BJ (cell line): ENCODE measurements around the gene TAF11. TPM values are rescaled to one million over a fixed set of nuclear protein-coding genes. Genes with fewer than 3 reads are reported as not detected.
A peak's percentile ranks its signal among the peaks of the same experiment; 100 is the strongest.

ENCODE experiments used
- CTCF ChIA-PET: fragments of 350-600 bp; formaldehyde crosslinking; extraction: SDS; loops from one replicate; lab custom pipeline; 2021; ENCODE audit warnings: antibody characterized with exemption, inconsistent platforms; lab: Yijun Ruan, JAX
- POLR2A ChIA-PET: fragments of 300-600 bp; sonication (Branson Sonifier 250); formaldehyde crosslinking; extraction: SDS; loops from one replicate; lab custom pipeline; 2021; ENCODE audit warnings: antibody characterized with exemption; lab: Charles Lee
- DNase-seq: peaks from one replicate; pipeline ENCODE4 v3.0.0-alpha.2; 2011; ENCODE audit warnings: low read depth
- H3K27me3 ChIP-seq: 2 replicates; pipeline ENCODE4 v1.6.0; 2011; ENCODE audit warnings: low read length; ENCODE audit not compliant: control insufficient read depth, insufficient read depth
- H3K36me3 ChIP-seq: 2 replicates; pipeline ENCODE4 v1.5.1; 2011; ENCODE audit warnings: low read length; ENCODE audit not compliant: control insufficient read depth, insufficient read depth
- H3K4me3 ChIP-seq: 2 replicates; pipeline ENCODE4 v1.5.1; 2011; ENCODE audit warnings: low read depth, mild to moderate bottlenecking, control low read depth, low read length
- CTCF ChIP-seq: IDR thresholded peaks from 2 replicates; pipeline ENCODE4 v1.5.1; 2011; ENCODE audit warnings: low read depth, mild to moderate bottlenecking, control low read depth, inconsistent platforms, low read length, moderate library complexity; ENCODE audit not compliant: insufficient read depth
- polyA plus RNA-seq: library from polyadenylated mRNA; depleted of rRNA; stranded (reverse); fragments of >200 nt; gene quantifications from 2 replicates; pipeline ENCODE4 v1.2.3, GENCODE V29; 2011

TAF11 gene
- polyA plus RNA-seq, 1 experiment, result 15.2 TPM

- no peaks in the 10 kb centered on the region for H3K27me3 ChIP-seq
- H3K4me3 ChIP-seq, result no peak overlapping the region
- no peak for TF ChIP-seq CTCF
- DNase-seq, result no peak
- H3K36me3 ChIP-seq, result no peaks in the 10 kb centered on the region
- CTCF ChIA-PET, result no interaction called here
- POLR2A ChIA-PET, result no interaction called here
Observed at GRCh38 chr6:34928695-34929094, 40.9 kb upstream of the TAF11 start.

- Histone ChIP-seq H3K27me3 (no peaks in the 10 kb centered on the region), H3K36me3 (no peaks in the 10 kb centered on the region), H3K4me3 (no peak overlapping the region)
- POLR2A ChIA-PET, result no interaction called here
- CTCF ChIA-PET, result interaction anchor here (1.6 kb wide), 1 partner anchor 10 kb away, joined by 4 read pairs; no protein-coding TSS in a partner anchor
- TF ChIP-seq CTCF, result no peak
- DNase-seq, result no peak
Observed at GRCh38 chr6:34928220-34928619, 40.4 kb upstream of the TAF11 start.

- POLR2A ChIA-PET, result no interaction called here
- no peak for TF ChIP-seq CTCF
- no peak overlapping the region for H3K4me3 ChIP-seq
- no peaks in the 10 kb centered on the region for H3K27me3 ChIP-seq
- DNase-seq, result peak; percentile 16
- CTCF ChIA-PET, result interaction anchor here (0.5 to 1.6 kb wide), 2 partner anchors 12 to 65 kb away, joined by 3 to 4 read pairs; no protein-coding TSS in a partner anchor
- H3K36me3 ChIP-seq, result no peaks in the 10 kb centered on the region
Observed at GRCh38 chr6:34926655-34927054, 38.8 kb upstream of the TAF11 start.

- CTCF ChIA-PET, result no interaction called here
Observed at GRCh38 chr6:34924831-34925625, 37.2 kb upstream of the TAF11 start.

More at GRCh38 chr6:34924831-34925625, 37.2 kb upstream of the TAF11 start:
- DNase-seq, result no peak
- no peaks in the 10 kb centered on the region for H3K36me3 ChIP-seq
- no peak for TF ChIP-seq CTCF
- H3K4me3 ChIP-seq, result no peak overlapping the region
- H3K27me3 ChIP-seq, result no peaks in the 10 kb centered on the region
- POLR2A ChIA-PET, result no interaction called here
